HCT116 (cell line): ENCODE results near the gene FNDC11.

ENCODE experiments used
- CEBPB ChIP-seq: IDR thresholded peaks from 2 replicates; pipeline ENCODE4 v1.6.1; 2012; ENCODE audit warnings: low read depth
- ELF1 ChIP-seq: IDR thresholded peaks from 2 replicates; pipeline ENCODE4 v1.6.1; 2012; ENCODE audit warnings: low read depth, borderline replicate concordance
- EZH2phosphoT487 ChIP-seq: fragments of 200-600 bp; IDR thresholded peaks from 2 replicates; pipeline ENCODE4 v1.6.1; 2018; ENCODE audit warnings: antibody characterized with exemption, borderline replicate concordance
- FOSL1 ChIP-seq: IDR thresholded peaks from 2 replicates; pipeline ENCODE4 v1.6.1; 2012; ENCODE audit warnings: low read depth
- POLR2A ChIP-seq: IDR thresholded peaks from 2 replicates; pipeline ENCODE4 v1.7.0; 2011; ENCODE audit warnings: borderline replicate concordance; ENCODE audit not compliant: insufficient read depth, insufficient read length; ENCODE audit errors: extremely low read depth
- POLR2AphosphoS5 ChIP-seq: IDR thresholded peaks from 2 replicates; pipeline ENCODE4 v1.6.1; 2011; ENCODE audit warnings: mild to moderate bottlenecking, low read depth, low read length, moderate library complexity
- SP1 ChIP-seq: IDR thresholded peaks from 2 replicates; pipeline ENCODE4 v1.6.1; 2012; ENCODE audit warnings: low read depth
- TCF7L2 ChIP-seq: IDR thresholded peaks from 2 replicates; pipeline ENCODE4 v1.7.0; 2011; ENCODE audit warnings: borderline replicate concordance, inconsistent platforms; ENCODE audit not compliant: insufficient read depth, insufficient read length; ENCODE audit errors: extremely low read depth
- ZNF274 ChIP-seq: fragments of 200-500 bp; sonication (Bioruptor generic); IDR thresholded peaks from 2 replicates; pipeline ENCODE4 v1.6.1; 2014; ENCODE audit warnings: mild to moderate bottlenecking, low read depth, low read length, inconsistent platforms
- TF ChIP-seq, protein P1 (sequence below), 3 experiments: fragments of 200-600 bp in 1 of 3; sonication (generic) in 1 of 3; IDR thresholded peaks in 2 of 3; conservative IDR thresholded peaks in 1 of 3; 2 replicates each; pipeline ENCODE4 v1.5.1; 2012 to 2017; ENCODE audit warnings: low read depth in 2 of 3, low read length in 2 of 3, antibody characterized with exemption in 1 of 3, borderline replicate concordance in 1 of 3, control low read depth in 1 of 3, mild to moderate bottlenecking in 1 of 3, mixed read lengths in 1 of 3, mixed run types in 1 of 3, moderate library complexity in 1 of 3; ENCODE audit not compliant: insufficient read depth in 1 of 3
- TF ChIP-seq, protein P2 (sequence below): IDR thresholded peaks from 2 replicates; pipeline ENCODE4 v1.6.1; 2012; ENCODE audit warnings: low read depth
- TF ChIP-seq, protein P3 (sequence below): IDR thresholded peaks from 2 replicates; pipeline ENCODE4 v1.6.1; 2011; ENCODE audit warnings: mild to moderate bottlenecking, low read length, moderate library complexity; ENCODE audit not compliant: insufficient replicate concordance; ENCODE audit errors: extremely low read depth

DNA sequence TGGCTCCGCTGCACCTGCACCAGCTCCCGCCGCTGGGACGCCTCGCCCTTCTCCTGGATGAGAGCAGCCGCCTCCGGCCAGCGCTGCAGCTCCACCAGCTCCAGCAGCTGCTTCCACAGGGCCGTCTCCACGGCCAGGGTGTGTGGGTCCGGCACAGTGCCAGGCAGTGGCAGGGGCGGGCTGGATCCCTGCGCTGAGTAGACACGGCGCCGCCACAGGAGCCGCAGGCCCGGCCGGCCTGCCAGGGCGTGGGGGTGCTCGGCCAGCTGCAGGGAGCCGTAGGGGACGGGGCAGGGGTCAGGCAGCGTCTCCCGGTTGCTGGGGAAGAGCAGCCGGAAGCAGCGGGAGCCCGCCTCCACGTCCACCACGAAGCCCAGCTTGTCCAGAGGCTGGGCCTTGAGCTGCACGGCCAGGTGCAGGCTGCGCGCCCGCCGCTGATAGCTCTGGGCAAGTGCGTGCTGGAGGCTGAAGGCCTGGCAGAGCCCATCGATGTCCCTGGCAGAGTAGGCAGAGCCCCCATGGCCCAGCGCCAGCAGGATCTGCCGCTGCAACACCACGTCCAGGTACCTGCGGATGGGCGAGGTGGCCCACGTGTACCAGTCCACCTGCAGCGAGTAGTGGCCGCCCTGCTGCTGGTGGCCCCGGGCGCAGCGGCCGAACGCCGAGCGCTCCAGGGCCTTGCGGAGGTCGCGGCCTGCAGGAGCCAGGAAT, 9.4 kb downstream of the FNDC11 start:
- TF ChIP-seq POLR2A: no peak
- TF ChIP-seq, protein P1, sequence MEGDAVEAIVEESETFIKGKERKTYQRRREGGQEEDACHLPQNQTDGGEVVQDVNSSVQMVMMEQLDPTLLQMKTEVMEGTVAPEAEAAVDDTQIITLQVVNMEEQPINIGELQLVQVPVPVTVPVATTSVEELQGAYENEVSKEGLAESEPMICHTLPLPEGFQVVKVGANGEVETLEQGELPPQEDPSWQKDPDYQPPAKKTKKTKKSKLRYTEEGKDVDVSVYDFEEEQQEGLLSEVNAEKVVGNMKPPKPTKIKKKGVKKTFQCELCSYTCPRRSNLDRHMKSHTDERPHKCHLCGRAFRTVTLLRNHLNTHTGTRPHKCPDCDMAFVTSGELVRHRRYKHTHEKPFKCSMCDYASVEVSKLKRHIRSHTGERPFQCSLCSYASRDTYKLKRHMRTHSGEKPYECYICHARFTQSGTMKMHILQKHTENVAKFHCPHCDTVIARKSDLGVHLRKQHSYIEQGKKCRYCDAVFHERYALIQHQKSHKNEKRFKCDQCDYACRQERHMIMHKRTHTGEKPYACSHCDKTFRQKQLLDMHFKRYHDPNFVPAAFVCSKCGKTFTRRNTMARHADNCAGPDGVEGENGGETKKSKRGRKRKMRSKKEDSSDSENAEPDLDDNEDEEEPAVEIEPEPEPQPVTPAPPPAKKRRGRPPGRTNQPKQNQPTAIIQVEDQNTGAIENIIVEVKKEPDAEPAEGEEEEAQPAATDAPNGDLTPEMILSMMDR (IDR thresholded peaks at IDR 0.05 in 2 of 3, conservative IDR thresholded peaks at IDR 0.05 in 1 of 3; ENCODE audit: borderline replicate concordance in 1 of 3, insufficient read depth in 1 of 3, low read depth in 2 of 3, low read length in 2 of 3): no peak
- TF ChIP-seq ELF1: no peak
- TF ChIP-seq SP1: no peak
- TF ChIP-seq, protein P2, sequence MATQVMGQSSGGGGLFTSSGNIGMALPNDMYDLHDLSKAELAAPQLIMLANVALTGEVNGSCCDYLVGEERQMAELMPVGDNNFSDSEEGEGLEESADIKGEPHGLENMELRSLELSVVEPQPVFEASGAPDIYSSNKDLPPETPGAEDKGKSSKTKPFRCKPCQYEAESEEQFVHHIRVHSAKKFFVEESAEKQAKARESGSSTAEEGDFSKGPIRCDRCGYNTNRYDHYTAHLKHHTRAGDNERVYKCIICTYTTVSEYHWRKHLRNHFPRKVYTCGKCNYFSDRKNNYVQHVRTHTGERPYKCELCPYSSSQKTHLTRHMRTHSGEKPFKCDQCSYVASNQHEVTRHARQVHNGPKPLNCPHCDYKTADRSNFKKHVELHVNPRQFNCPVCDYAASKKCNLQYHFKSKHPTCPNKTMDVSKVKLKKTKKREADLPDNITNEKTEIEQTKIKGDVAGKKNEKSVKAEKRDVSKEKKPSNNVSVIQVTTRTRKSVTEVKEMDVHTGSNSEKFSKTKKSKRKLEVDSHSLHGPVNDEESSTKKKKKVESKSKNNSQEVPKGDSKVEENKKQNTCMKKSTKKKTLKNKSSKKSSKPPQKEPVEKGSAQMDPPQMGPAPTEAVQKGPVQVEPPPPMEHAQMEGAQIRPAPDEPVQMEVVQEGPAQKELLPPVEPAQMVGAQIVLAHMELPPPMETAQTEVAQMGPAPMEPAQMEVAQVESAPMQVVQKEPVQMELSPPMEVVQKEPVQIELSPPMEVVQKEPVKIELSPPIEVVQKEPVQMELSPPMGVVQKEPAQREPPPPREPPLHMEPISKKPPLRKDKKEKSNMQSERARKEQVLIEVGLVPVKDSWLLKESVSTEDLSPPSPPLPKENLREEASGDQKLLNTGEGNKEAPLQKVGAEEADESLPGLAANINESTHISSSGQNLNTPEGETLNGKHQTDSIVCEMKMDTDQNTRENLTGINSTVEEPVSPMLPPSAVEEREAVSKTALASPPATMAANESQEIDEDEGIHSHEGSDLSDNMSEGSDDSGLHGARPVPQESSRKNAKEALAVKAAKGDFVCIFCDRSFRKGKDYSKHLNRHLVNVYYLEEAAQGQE: no peak
- no peak for TF ChIP-seq TCF7L2
- no peak for TF ChIP-seq ZNF274
- no peak for TF ChIP-seq EZH2phosphoT487
- TF ChIP-seq FOSL1: no peak
- TF ChIP-seq CEBPB: no peak
- no peak for TF ChIP-seq POLR2AphosphoS5
- TF ChIP-seq, protein P3, sequence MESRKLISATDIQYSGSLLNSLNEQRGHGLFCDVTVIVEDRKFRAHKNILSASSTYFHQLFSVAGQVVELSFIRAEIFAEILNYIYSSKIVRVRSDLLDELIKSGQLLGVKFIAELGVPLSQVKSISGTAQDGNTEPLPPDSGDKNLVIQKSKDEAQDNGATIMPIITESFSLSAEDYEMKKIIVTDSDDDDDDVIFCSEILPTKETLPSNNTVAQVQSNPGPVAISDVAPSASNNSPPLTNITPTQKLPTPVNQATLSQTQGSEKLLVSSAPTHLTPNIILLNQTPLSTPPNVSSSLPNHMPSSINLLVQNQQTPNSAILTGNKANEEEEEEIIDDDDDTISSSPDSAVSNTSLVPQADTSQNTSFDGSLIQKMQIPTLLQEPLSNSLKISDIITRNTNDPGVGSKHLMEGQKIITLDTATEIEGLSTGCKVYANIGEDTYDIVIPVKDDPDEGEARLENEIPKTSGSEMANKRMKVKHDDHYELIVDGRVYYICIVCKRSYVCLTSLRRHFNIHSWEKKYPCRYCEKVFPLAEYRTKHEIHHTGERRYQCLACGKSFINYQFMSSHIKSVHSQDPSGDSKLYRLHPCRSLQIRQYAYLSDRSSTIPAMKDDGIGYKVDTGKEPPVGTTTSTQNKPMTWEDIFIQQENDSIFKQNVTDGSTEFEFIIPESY: no peak
